NCI-H2196 (cell line): ENCODE results near the gene S100G.
"Not testable (repeated sequence)": the region's sequence is repeated elsewhere in the genome, so short reads cannot be mapped to it uniquely, and the experiment has no call there.

ENCODE experiments used
- DNase-seq: peaks from one replicate; lab custom pipeline; 2025; ENCODE audit not compliant: unreplicated experiment; lab: John Stamatoyannopoulos, UW

The S100G gene

GRCh38 chrX:16649858-16650257 lies at the start of gene S100G:
TSS of gene S100G (plus strand) at chrX:16650158. CDS start at chrX:16651007, 849 bp downstream.
- no peak for DNase-seq

- no peak for DNase-seq
Observed at GRCh38 chrX:16601885-16602284, 48.1 kb upstream of the S100G start.

- DNase-seq = not testable (repeated sequence)
Observed at GRCh38 chrX:16603235-16603634, 46.7 kb upstream of the S100G start.

DNA sequence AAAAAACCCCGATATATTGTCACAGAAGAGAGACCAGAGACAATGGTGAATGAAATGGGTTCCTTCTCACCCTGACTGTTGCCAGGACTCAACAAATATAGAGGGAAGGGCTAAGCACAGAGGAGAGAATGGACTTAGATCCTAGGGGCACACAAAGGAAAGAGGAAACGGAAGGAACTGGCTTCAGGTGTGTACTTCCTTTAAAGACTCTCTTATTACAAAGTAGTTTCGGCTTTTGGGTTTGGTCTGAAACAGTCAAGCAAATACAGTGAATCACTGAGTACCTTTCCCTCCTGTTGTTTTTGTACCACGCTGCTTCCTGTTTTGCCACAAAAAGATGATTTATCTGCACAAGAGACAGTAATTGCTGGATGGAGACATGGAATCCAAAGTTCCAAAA lies 46.1 kb upstream of the S100G start:
- no peak for DNase-seq

DNA sequence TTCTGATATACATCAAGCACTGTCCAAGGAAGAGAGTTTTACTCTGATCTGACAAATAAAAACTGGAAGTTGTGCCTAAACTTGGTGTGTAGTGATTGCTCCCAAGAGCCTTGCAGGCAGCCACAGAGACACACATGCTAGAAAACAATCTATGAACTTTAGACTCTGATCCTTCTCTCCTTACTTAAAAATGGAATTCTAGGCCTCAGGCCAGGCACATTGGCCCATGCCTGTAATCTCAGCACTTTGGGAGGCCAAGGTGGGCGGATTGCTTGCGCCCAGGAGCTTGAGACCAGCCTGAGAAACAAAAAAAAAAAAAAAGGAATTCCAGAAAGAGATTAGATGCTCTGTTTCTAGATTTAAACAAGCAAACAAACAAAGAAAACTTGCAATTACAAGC lies 45.6 kb upstream of the S100G start:
- no peak for DNase-seq

GRCh38 chrX:16606142-16606720 lies 43.7 kb upstream of the S100G start:
- no peak for DNase-seq

DNA sequence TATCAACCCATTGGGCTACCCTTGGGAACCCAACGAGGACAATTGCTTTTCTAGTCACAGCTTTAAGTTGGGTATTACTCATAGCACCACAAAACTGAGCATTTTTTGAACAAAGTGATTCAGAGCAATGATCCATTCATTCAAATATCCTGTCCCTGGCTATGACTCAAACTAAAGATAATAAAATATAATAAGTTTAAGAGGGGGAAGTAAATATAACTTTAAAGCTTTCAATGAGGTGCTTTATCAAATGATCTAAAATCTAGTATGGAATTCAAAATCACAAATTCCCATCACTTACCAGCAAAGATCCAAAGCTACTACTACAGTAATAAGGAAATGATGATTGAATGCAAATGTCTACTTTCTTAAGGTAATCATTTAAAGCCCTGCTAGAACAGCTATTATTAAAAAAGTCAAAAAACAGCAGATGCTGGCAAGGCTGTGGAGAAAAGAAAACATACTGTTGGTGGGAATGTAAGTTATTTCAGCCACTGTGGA lies 39.8 kb upstream of the S100G start:
- no peak for DNase-seq

GRCh38 chrX:16610654-16611053 lies 39.3 kb upstream of the S100G start:
- not testable (repeated sequence) for DNase-seq

DNA sequence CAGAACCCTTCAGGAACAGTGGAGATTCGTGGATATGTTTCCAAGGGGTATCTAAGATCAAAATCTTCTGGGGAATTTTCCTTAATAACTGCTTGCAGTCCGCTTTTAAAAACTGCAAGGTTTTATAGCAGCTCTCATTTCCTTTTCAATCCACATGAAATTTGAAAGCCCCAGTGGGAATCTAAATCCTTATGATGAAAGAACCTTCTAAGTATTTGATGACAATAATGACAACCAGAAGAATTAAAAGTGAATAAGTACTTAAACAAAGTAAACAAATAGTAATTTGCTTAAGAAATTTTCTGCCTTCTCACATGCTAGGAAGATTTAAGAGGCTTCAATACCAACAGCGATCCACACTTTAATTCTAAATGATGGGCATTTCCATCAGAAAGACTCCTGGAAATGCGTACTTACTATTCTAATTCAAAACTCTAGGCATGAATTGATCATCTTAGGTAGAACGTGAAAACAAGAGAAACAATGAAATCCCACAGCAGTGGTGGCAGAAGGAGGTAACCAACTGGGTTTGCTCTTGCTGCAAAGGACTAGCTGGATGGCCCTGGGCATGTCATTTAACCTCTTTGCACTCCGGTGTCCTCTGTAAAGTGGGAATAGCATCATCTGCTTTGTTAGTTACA lies 37.6 kb upstream of the S100G start:
- DNase-seq = no peak

DNA sequence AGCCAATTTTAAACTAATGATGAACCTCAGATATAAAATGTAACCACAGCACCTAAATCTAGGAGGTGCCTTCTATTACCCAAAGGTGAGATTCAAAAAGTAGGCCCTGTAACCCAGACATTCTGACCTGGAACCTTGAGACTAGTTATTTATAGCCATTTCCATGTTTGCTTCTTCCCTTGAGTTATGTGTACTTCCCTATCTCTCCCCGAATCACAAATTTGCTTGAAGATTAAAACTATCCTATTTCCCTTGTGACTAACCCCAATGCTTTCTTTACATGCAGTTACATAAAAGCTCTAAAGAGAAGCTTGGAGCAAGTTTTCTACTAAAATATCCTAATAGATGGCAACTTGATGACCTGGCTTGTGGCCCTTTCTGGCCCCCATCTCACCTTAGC lies 32.6 kb upstream of the S100G start:
- no peak for DNase-seq

DNA sequence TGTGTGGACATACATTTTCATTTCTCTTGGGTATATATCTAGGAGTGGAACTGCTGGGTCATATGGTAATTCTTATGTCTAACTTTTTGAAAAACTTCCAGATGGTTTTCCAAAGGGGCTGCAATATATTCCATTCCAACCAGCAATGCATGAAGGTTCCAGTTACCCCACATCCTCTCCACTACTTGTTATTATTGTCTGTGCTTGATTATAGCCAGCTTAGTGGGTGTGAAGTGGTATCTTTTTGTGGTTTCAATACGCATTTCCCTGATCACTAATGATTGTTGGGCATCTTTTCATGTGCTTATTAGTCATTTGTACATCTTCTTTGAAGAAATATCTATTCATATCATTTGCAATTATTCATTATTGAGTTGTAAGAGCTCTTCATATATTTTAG lies 31.5 kb upstream of the S100G start:
- no peak for DNase-seq

DNA sequence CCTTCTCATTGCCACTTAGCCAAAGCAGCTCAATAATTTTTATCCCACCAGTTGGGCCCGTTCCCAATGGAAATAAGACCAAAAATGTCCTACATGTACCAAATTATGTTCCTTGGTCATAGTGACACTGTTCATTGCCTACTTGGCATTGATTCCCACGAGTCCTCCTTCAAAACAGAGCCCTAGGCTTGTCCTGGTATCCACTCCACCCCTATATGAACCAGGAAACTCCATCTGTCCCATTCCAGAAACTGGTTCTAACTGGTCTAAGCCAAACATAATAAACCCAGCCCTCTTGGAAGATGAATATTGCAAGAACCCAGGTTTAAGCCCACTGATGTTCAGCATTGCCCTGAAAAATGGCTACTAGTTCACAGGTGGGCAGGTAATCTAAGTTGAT lies 30.9 kb upstream of the S100G start:
- DNase-seq = no peak

DNA sequence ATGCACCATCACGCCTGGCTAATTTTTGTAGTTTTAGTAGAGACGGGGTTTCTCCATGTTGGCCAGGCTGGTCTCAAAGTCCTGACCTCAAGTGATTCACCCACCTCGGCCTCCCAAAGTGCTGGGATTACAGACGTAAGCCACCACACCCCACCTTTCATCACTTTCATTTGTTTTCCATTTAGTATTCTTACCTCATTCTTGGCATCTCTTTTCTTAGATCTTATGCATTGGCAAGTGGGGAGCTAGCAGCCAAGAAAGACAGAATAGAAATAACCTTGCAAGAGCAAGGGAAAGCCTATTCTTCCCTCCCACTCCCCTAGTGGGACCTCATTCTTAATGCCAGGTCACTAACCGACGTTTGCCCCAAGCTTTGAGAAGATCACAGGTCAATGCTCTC lies 21.4 kb upstream of the S100G start:
- not testable (repeated sequence) for DNase-seq

- DNase-seq = no peak
Observed at GRCh38 chrX:16628946-16629595, 20.9 kb upstream of the S100G start.

DNA sequence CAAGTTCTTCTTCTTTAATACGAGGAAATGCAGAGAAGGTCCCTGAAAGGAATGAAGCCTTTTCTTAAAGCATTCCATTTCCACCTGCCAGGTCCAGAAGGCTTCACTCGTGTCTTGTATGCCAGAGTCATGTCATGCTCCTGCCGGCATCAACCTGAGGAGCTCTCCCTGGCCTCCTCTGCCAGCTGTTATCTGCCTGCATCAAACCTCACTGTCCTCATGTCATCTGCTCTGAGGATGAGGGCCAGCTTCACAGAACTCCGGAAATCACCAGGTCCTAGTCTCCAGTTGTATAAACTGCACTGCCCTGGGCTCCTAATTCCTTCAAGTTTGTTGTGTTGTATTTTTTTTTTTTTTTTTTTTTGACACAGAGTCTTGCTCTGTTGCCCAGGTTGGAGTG lies 20.0 kb upstream of the S100G start:
- no peak for DNase-seq

- no peak for DNase-seq
Observed at GRCh38 chrX:16633754-16634153, 16.2 kb upstream of the S100G start.

DNA sequence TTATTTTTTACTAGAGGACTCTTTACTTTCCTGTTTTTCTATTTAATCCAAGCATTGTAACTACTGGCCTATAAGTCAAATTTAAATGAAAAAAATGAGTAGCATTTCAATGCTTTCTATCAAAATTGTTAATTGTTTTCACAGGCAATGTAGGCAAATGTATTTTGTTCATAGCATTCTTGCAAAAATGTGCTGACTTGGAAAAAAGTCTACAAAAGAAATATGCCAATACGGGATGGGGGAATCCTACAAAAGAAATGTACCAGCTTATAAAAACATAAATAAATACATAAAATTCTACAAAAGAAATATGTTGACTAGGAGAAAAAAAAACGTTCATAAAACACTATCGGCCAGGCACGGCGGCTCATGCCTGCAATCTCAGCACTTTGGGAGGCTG lies 14.9 kb upstream of the S100G start:
- DNase-seq = no peak

- no peak for DNase-seq
Observed at GRCh38 chrX:16635596-16635995, 14.4 kb upstream of the S100G start.

DNA sequence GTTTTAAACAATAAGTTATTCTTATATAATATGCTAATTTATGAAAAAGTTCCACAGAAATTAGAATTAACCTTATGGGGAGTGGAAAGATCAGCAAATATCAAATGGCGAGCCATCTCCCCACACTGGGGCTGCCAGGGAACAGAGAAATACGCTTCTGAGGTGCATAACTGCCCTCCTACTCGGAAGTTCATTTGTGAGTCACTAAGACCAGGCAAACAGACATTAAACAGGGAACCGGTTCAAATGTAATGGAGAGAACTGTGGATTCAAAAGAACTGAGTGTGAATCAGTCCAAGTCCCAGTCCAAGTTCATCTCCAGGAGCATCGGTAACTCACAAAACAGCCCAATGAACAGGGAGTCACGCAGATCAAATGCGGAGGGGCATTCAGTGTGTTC lies 11.4 kb upstream of the S100G start:
- DNase-seq = no peak

GRCh38 chrX:16639966-16640365 lies 10.0 kb upstream of the S100G start:
- DNase-seq = no peak

- DNase-seq = no peak
Observed at GRCh38 chrX:16640823-16641222, 9.1 kb upstream of the S100G start.

GRCh38 chrX:16643176-16643575 lies 6.8 kb upstream of the S100G start:
- no peak for DNase-seq
